Immature natural killer cell (primary cell): ENCODE data around the gene B4GALT2. TPM values are rescaled to one million over a fixed set of nuclear protein-coding genes. Genes with fewer than 3 reads are reported as not detected.

Experiments
- DNase-seq, 3 donors: peaks; one replicate each; pipeline ENCODE4 v3.0.0; 2022; ENCODE audit warnings: mixed read lengths in 1 of 3
- H3K27ac Mint-ChIP-seq, 6 donors: one replicate each; pipeline ENCODE4 v1.8.0; 2020; ENCODE audit warnings: mixed read lengths in 6 of 6, mild to moderate bottlenecking in 5 of 6, inconsistent platforms in 4 of 6, moderate library complexity in 3 of 6
- H3K27me3 Mint-ChIP-seq, 3 donors: one replicate each; pipeline ENCODE4 v1.8.0; 2020 to 2021; ENCODE audit warnings: low read depth in 3 of 3, mild to moderate bottlenecking in 3 of 3, mixed read lengths in 3 of 3, moderate library complexity in 3 of 3, inconsistent platforms in 1 of 3
- H3K36me3 Mint-ChIP-seq, 3 donors: one replicate each; pipeline ENCODE4 v1.8.0; 2020; ENCODE audit warnings: mixed read lengths in 3 of 3, inconsistent platforms in 2 of 3, mild to moderate bottlenecking in 2 of 3
- H3K4me1 Mint-ChIP-seq, 2 donors: one replicate each; pipeline ENCODE4 v1.8.0; 2020; ENCODE audit warnings: inconsistent platforms in 2 of 2, mild to moderate bottlenecking in 2 of 2, mixed read lengths in 2 of 2, moderate library complexity in 1 of 2
- H3K4me3 Mint-ChIP-seq, 5 donors: one replicate each; pipeline ENCODE4 v1.8.0; 2020; ENCODE audit warnings: mild to moderate bottlenecking in 5 of 5, mixed read lengths in 5 of 5, inconsistent platforms in 3 of 5, moderate library complexity in 3 of 5
- H3K9me3 Mint-ChIP-seq, 6 donors: one replicate each; pipeline ENCODE4 v1.8.0; 2020; ENCODE audit warnings: mild to moderate bottlenecking in 6 of 6, mixed read lengths in 6 of 6, inconsistent platforms in 4 of 6, moderate library complexity in 3 of 6
- polyA plus RNA-seq, 3 donors: library from polyadenylated mRNA; unstranded; fragments of 300-500 nt; fragmentation: Illumina TruSeq; gene quantifications; one replicate each; pipeline ENCODE4 v1.2.3, GENCODE V29; 2021

Gene B4GALT2
- polyA plus RNA-seq, 3 donors from 2014 or later = 0.48 to 1.6 (median 0.59) TPM

GRCh38 chr1:43937179-43937865, 41.7 kb upstream of the B4GALT2 start:
- peaks cover 8 to 11% (median 9%) of the 10 kb centered on the region in 3 donors for H3K27me3 Mint-ChIP-seq

GRCh38 chr1:43938383-43938782, 40.6 kb upstream of the B4GALT2 start:
- no peak overlapping the region for H3K4me3 Mint-ChIP-seq
- peaks cover 0 to 7% of the 10 kb centered on the region in 2 donors for H3K4me1 Mint-ChIP-seq
- peaks cover 7 to 8% (median 7%) of the 10 kb centered on the region in 3 donors for H3K27me3 Mint-ChIP-seq
- DNase-seq = no peak
- no peak overlapping the region for H3K27ac Mint-ChIP-seq
- H3K36me3 Mint-ChIP-seq = peaks cover 5 to 19% (median 8%) of the 10 kb centered on the region in 3 donors
- H3K9me3 Mint-ChIP-seq = no peaks in the 10 kb centered on the region

More at GRCh38 chr1:43937179-43937865, 41.7 kb upstream of the B4GALT2 start:
- H3K4me1 Mint-ChIP-seq = peaks cover 0 to 11% of the 10 kb centered on the region in 2 donors
- no peak overlapping the region for H3K27ac Mint-ChIP-seq
- H3K9me3 Mint-ChIP-seq = peaks cover 0 to 1% (median 0%) of the 10 kb centered on the region in 6 donors
- peak overlapping the region in 1 of 5 donors; percentile 33 for H3K4me3 Mint-ChIP-seq
- peaks cover 5 to 19% (median 8%) of the 10 kb centered on the region in 3 donors for H3K36me3 Mint-ChIP-seq
- no peak for DNase-seq

- peaks cover 6 to 8% (median 7%) of the 10 kb centered on the region in 3 donors for H3K27me3 Mint-ChIP-seq
These were observed 40.0 kb upstream of the B4GALT2 start for GRCh38 chr1:43938892-43939587.

GRCh38 chr1:43942411-43942810, 36.6 kb upstream of the B4GALT2 start:
- peaks cover 0 to 2% (median 0%) of the 10 kb centered on the region in 3 donors for H3K27me3 Mint-ChIP-seq
- no peak for DNase-seq
- no peak overlapping the region for H3K4me3 Mint-ChIP-seq
- H3K4me1 Mint-ChIP-seq = peaks cover 17 to 19% of the 10 kb centered on the region in 2 donors
- H3K36me3 Mint-ChIP-seq = peaks cover 5 to 19% (median 8%) of the 10 kb centered on the region in 3 donors
- H3K27ac Mint-ChIP-seq = no peak overlapping the region
- H3K9me3 Mint-ChIP-seq = no peaks in the 10 kb centered on the region

More at GRCh38 chr1:43938892-43939587, 40.0 kb upstream of the B4GALT2 start:
- Mint-ChIP-seq H3K4me1 (peaks cover 0 to 6% of the 10 kb centered on the region in 2 donors), H3K4me3 (no peak overlapping the region), H3K27ac (no peak overlapping the region), H3K36me3 (peaks cover 5 to 19% (median 8%) of the 10 kb centered on the region in 3 donors), H3K9me3 (no peaks in the 10 kb centered on the region)
- no peak for DNase-seq

- no peaks in the 10 kb centered on the region for H3K9me3 Mint-ChIP-seq
- H3K27me3 Mint-ChIP-seq = peaks cover 0 to 1% (median 0%) of the 10 kb centered on the region in 3 donors
- peaks cover 33 to 34% of the 10 kb centered on the region in 2 donors for H3K4me1 Mint-ChIP-seq
- peaks cover 0 to 3% (median under 1%) of the 10 kb centered on the region in 3 donors for H3K36me3 Mint-ChIP-seq
- peak overlapping the region in 1 of 6 donors; percentile 39 for H3K27ac Mint-ChIP-seq
- peak overlapping the region in 3 of 5 donors; percentile 33 to 41 (median 34) for H3K4me3 Mint-ChIP-seq
- no peak for DNase-seq
These were observed 34.1 kb upstream of the B4GALT2 start for GRCh38 chr1:43944860-43945259.

- peak overlapping the region; percentile 91 to 94 (median 91) for H3K4me3 Mint-ChIP-seq
- DNase-seq = no peak
- peaks cover 0 to 1% (median 0%) of the 10 kb centered on the region in 3 donors for H3K27me3 Mint-ChIP-seq
- peaks cover 34 to 36% of the 10 kb centered on the region in 2 donors for H3K4me1 Mint-ChIP-seq
- H3K9me3 Mint-ChIP-seq = no peaks in the 10 kb centered on the region
- H3K36me3 Mint-ChIP-seq = peaks cover 0 to 6% (median 5%) of the 10 kb centered on the region in 3 donors
- peak overlapping the region; percentile 86 to 94 (median 92) for H3K27ac Mint-ChIP-seq
These were observed 33.3 kb upstream of the B4GALT2 start for GRCh38 chr1:43945674-43946235.

- H3K27ac Mint-ChIP-seq = peak within 1 kb of the TSS; percentile 86 to 94 (median 92)
- no peaks in the 10 kb centered on the region for H3K9me3 Mint-ChIP-seq
- H3K4me3 Mint-ChIP-seq = peak within 1 kb of the TSS; percentile 91 to 94 (median 91)
- peaks cover 34 to 36% of the 10 kb centered on the region in 2 donors for H3K4me1 Mint-ChIP-seq
- H3K36me3 Mint-ChIP-seq = peaks cover 0 to 7% (median 5%) of the 10 kb centered on the region in 3 donors
- peak; percentile 95 to 97 (median 96) for DNase-seq
- peaks cover 0 to 1% (median 0%) of the 10 kb centered on the region in 3 donors for H3K27me3 Mint-ChIP-seq
These were observed 32.6 kb upstream of the B4GALT2 start, which contains the start of gene IPO13 for GRCh38 chr1:43946236-43947060. Gene IPO13 (plus strand): TSS chr1:43946950. CDS start chr1:43947601, 651 bp downstream.

- no peak for DNase-seq
- H3K4me3 Mint-ChIP-seq = peak overlapping the region; percentile 91 to 94 (median 91)
- peaks cover 0 to 1% (median 0%) of the 10 kb centered on the region in 3 donors for H3K27me3 Mint-ChIP-seq
- H3K27ac Mint-ChIP-seq = peak overlapping the region; percentile 86 to 94 (median 92)
- H3K36me3 Mint-ChIP-seq = peaks cover 0 to 7% (median 5%) of the 10 kb centered on the region in 3 donors
- H3K4me1 Mint-ChIP-seq = peaks cover 34 to 36% of the 10 kb centered on the region in 2 donors
- H3K9me3 Mint-ChIP-seq = no peaks in the 10 kb centered on the region
These were observed 31.7 kb upstream of the B4GALT2 start for GRCh38 chr1:43947061-43947873.

- Mint-ChIP-seq H3K4me1 (peaks cover 34 to 36% of the 10 kb centered on the region in 2 donors), H3K9me3 (no peaks in the 10 kb centered on the region), H3K4me3 (peak overlapping the region; percentile 91 to 94 (median 91)), H3K27me3 (peaks cover 0 to 1% (median 0%) of the 10 kb centered on the region in 3 donors), H3K36me3 (peaks cover 0 to 7% (median 5%) of the 10 kb centered on the region in 3 donors), H3K27ac (peak overlapping the region; percentile 29 to 93 (median 88))
- no peak for DNase-seq
These were observed 31.1 kb upstream of the B4GALT2 start for GRCh38 chr1:43947874-43948437.

GRCh38 chr1:43949678-43950077, 29.3 kb upstream of the B4GALT2 start:
- no peak for DNase-seq
- Mint-ChIP-seq H3K4me3 (peak overlapping the region in 3 of 5 donors; percentile 7 to 57 (median 33)), H3K27ac (no peak overlapping the region), H3K27me3 (no peaks in the 10 kb centered on the region), H3K9me3 (no peaks in the 10 kb centered on the region), H3K4me1 (peaks cover 33 to 36% of the 10 kb centered on the region in 2 donors), H3K36me3 (peaks cover 0 to 7% (median 5%) of the 10 kb centered on the region in 3 donors)

- Mint-ChIP-seq H3K27ac (no peak overlapping the region), H3K4me3 (no peak overlapping the region), H3K27me3 (no peaks in the 10 kb centered on the region), H3K9me3 (no peaks in the 10 kb centered on the region), H3K4me1 (peaks cover 17 to 22% of the 10 kb centered on the region in 2 donors), H3K36me3 (peaks cover 0 to 7% (median 5%) of the 10 kb centered on the region in 3 donors)
- no peak for DNase-seq
These were observed 27.7 kb upstream of the B4GALT2 start for GRCh38 chr1:43951021-43951985.
